ENCODE results near the gene OSM.

OSM gene

GRCh38 chr22:30313527-30314363 is 47.1 kb upstream of the OSM start:
- Histone ChIP-seq H4K20me1 (ENCODE audit: insufficient read depth, low read length) (no peaks in the 10 kb centered on the region), H2AFZ (ENCODE audit: low read length) (no peak overlapping the region), H3K4me3 (ENCODE audit: low read length) (no peak overlapping the region), H3K36me3 (replicated peaks; ENCODE audit: insufficient read depth, low read length) (no peaks in the 10 kb centered on the region), H3K79me2 (ENCODE audit: low read length) (peaks cover 72% of the 10 kb centered on the region), H3K4me1 (ENCODE audit: low read length) (peaks cover 26% of the 10 kb centered on the region), H3K9me3 (replicated peaks; ENCODE audit: insufficient read depth, low read length) (no peaks in the 10 kb centered on the region), H3K9ac (ENCODE audit: low read length) (no peak overlapping the region), H3K27me3 (replicated peaks; ENCODE audit: insufficient read depth, low read length) (no peaks in the 10 kb centered on the region), H3K27ac (ENCODE audit: low read length) (no peak overlapping the region), H3K9me2 (replicated peaks; ENCODE audit: insufficient read depth, low read length) (no peaks in the 10 kb centered on the region), H3F3A (ENCODE audit: insufficient read depth, low read length) (peaks cover 12% of the 10 kb centered on the region), H3K4me2 (ENCODE audit: low read depth, low read length) (no peak overlapping the region)
- TF ChIP-seq CTCF (IDR thresholded peaks at IDR 0.05; ENCODE audit: low read length): no peak
- no peak for TF ChIP-seq EZH2phosphoT487 (IDR thresholded peaks at IDR 0.05; ENCODE audit: low read length)
- TF ChIP-seq EZH2 (optimal IDR thresholded peaks at IDR 0.05; ENCODE audit: low read depth, low read length): no peak
- no peak for DNase-seq

- H3F3A ChIP-seq (ENCODE audit: insufficient read depth, low read length): peaks cover 12% of the 10 kb centered on the region
- H3K27me3 ChIP-seq (replicated peaks; ENCODE audit: insufficient read depth, low read length): no peaks in the 10 kb centered on the region
- H4K20me1 ChIP-seq (ENCODE audit: insufficient read depth, low read length): no peaks in the 10 kb centered on the region
- DNase-seq: no peak
- peaks cover 74% of the 10 kb centered on the region for H3K79me2 ChIP-seq (ENCODE audit: low read length)
- H3K4me3 ChIP-seq (ENCODE audit: low read length): no peak overlapping the region
- TF ChIP-seq EZH2 (optimal IDR thresholded peaks at IDR 0.05; ENCODE audit: low read depth, low read length) (no peak), EZH2phosphoT487 (IDR thresholded peaks at IDR 0.05; ENCODE audit: low read length) (no peak), CTCF (IDR thresholded peaks at IDR 0.05; ENCODE audit: low read length) (no peak)
- H3K4me2 ChIP-seq (ENCODE audit: low read depth, low read length): no peak overlapping the region
- H3K4me1 ChIP-seq (ENCODE audit: low read length): peaks cover 40% of the 10 kb centered on the region
- no peaks in the 10 kb centered on the region for H3K9me3 ChIP-seq (replicated peaks; ENCODE audit: insufficient read depth, low read length)
- H3K27ac ChIP-seq (ENCODE audit: low read length): no peak overlapping the region
- H3K9ac ChIP-seq (ENCODE audit: low read length): no peak overlapping the region
- H3K9me2 ChIP-seq (replicated peaks; ENCODE audit: insufficient read depth, low read length): no peaks in the 10 kb centered on the region
- no peaks in the 10 kb centered on the region for H3K36me3 ChIP-seq (replicated peaks; ENCODE audit: insufficient read depth, low read length)
- H2AFZ ChIP-seq (ENCODE audit: low read length): no peak overlapping the region
These were observed 45.4 kb upstream of the OSM start for GRCh38 chr22:30312053-30312452.

GRCh38 chr22:30310881-30311771 is 44.5 kb upstream of the OSM start:
- Histone ChIP-seq H3K27ac (ENCODE audit: low read length) (peak overlapping the region; percentile 68; the same call in 1 of the 2 replicates), H3K4me1 (ENCODE audit: low read length) (peaks cover 50% of the 10 kb centered on the region), H3K4me2 (ENCODE audit: low read depth, low read length) (peak overlapping the region; percentile 33), H4K20me1 (ENCODE audit: insufficient read depth, low read length) (no peaks in the 10 kb centered on the region), H3K36me3 (replicated peaks; ENCODE audit: insufficient read depth, low read length) (no peaks in the 10 kb centered on the region), H3K9me3 (replicated peaks; ENCODE audit: insufficient read depth, low read length) (no peaks in the 10 kb centered on the region), H2AFZ (ENCODE audit: low read length) (no peak overlapping the region), H3K9me2 (replicated peaks; ENCODE audit: insufficient read depth, low read length) (no peaks in the 10 kb centered on the region), H3F3A (ENCODE audit: insufficient read depth, low read length) (peaks cover 21% of the 10 kb centered on the region), H3K79me2 (ENCODE audit: low read length) (peaks cover 72% of the 10 kb centered on the region), H3K9ac (ENCODE audit: low read length) (no peak overlapping the region), H3K4me3 (ENCODE audit: low read length) (no peak overlapping the region), H3K27me3 (replicated peaks; ENCODE audit: insufficient read depth, low read length) (no peaks in the 10 kb centered on the region)
- DNase-seq: no peak
- TF ChIP-seq CTCF (IDR thresholded peaks at IDR 0.05; ENCODE audit: low read length): no peak
- TF ChIP-seq EZH2phosphoT487 (IDR thresholded peaks at IDR 0.05; ENCODE audit: low read length): no peak
- no peak for TF ChIP-seq EZH2 (optimal IDR thresholded peaks at IDR 0.05; ENCODE audit: low read depth, low read length)
